Tibial artery (tissue), 4 donors: ENCODE results near the gene SLIT3.
"Not testable (repeated sequence)": the region's sequence is repeated elsewhere in the genome, so short reads cannot be mapped to it uniquely, and the experiment has no call there.

Experiments used
- DNase-seq, 2 donors: peaks; one replicate each; pipeline ENCODE4 v3.0.0-alpha.2; 2019
- H3K27ac ChIP-seq, 2 donors: fragments of 200-600 bp; sonication (generic) in 1 of 2; 1 replicate in 1 of 2; 2 replicates in 1 of 2; pipeline ENCODE4 v1.5.1; 2018 to 2019; ENCODE audit warnings: mild to moderate bottlenecking in 1 of 2
- H3K27me3 ChIP-seq, 2 donors: fragments of 200-600 bp; sonication (generic) in 1 of 2; one replicate each; pipeline versions ENCODE4 v1.5.1 to v1.6.0; 2016 to 2019
- H3K36me3 ChIP-seq, 3 donors: fragments of 200-600 bp; sonication (generic) in 2 of 3; one replicate each; pipeline ENCODE4 v1.5.1; 2016 to 2019; ENCODE audit warnings: mild to moderate bottlenecking in 2 of 3
- H3K4me1 ChIP-seq, 4 donors: fragments of 200-600 bp; sonication (generic) in 2 of 4; 1 replicate in 3 of 4; 2 replicates in 1 of 4; pipeline ENCODE4 v1.5.1; 2016 to 2019
- H3K4me3 ChIP-seq, 2 donors: fragments of 200-600 bp; sonication (generic) in 1 of 2; 1 replicate in 1 of 2; 2 replicates in 1 of 2; pipeline ENCODE4 v1.5.1; 2018 to 2019; ENCODE audit warnings: mild to moderate bottlenecking in 2 of 2
- H3K9me3 ChIP-seq, 3 donors: fragments of 200-600 bp; sonication (generic) in 1 of 3; one replicate each; pipeline ENCODE4 v1.5.1; 2016 to 2019
- CTCF ChIP-seq, 2 experiments: fragments of 200-600 bp in 1 of 2; fragments of 450-650 bp in 1 of 2; IDR thresholded peaks; one replicate each; pipeline ENCODE4 v1.5.1; 2017 to 2019; ENCODE audit warnings: antibody characterized with exemption in 2 of 2, mild to moderate bottlenecking in 1 of 2, moderate library complexity in 1 of 2
- intact Hi-C: fragments of 100-400 bp; cut with DNase I; formaldehyde crosslinking; loops from one replicate; pipeline ENCODE4 v1.15.0; 2023; ENCODE audit warnings: low total_unique reads

Gene SLIT3

GRCh38 chr5:169218176-169218575 lies 82.8 kb downstream of the SLIT3 start:
- no peak for DNase-seq
- H3K9me3 ChIP-seq, result no peaks in the 10 kb centered on the region
- no peak overlapping the region for H3K27ac ChIP-seq
- H3K4me3 ChIP-seq, result no peak overlapping the region
- no peaks in the 10 kb centered on the region for H3K27me3 ChIP-seq
- H3K4me1 ChIP-seq, result peaks cover 0 to 36% (median 12%) of the 10 kb centered on the region in 4 donors
- H3K36me3 ChIP-seq, result no peaks in the 10 kb centered on the region
- intact Hi-C loops, result no loop called here
- no peak for TF ChIP-seq CTCF (IDR thresholded peaks at IDR 0.05)

GRCh38 chr5:169216866-169217265 lies 84.1 kb downstream of the SLIT3 start:
- H3K4me3 ChIP-seq, result no peak overlapping the region
- no peak for TF ChIP-seq CTCF (IDR thresholded peaks at IDR 0.05)
- no peak overlapping the region for H3K27ac ChIP-seq
- H3K9me3 ChIP-seq, result no peaks in the 10 kb centered on the region
- DNase-seq, result no peak
- H3K4me1 ChIP-seq, result peaks cover 0 to 26% (median 7%) of the 10 kb centered on the region in 4 donors
- no peaks in the 10 kb centered on the region for H3K27me3 ChIP-seq
- H3K36me3 ChIP-seq, result no peaks in the 10 kb centered on the region
- intact Hi-C loops, result no loop called here

- intact Hi-C loops, result no loop called here
- Histone ChIP-seq H3K9me3 (no peaks in the 10 kb centered on the region), H3K27ac (no peak overlapping the region), H3K36me3 (no peaks in the 10 kb centered on the region), H3K27me3 (no peaks in the 10 kb centered on the region), H3K4me3 (no peak overlapping the region), H3K4me1 (peaks cover 0 to 8% (median 0%) of the 10 kb centered on the region in 4 donors)
- TF ChIP-seq CTCF (IDR thresholded peaks at IDR 0.05), result no peak
- DNase-seq, result no peak
Observed at GRCh38 chr5:169213479-169213878, 87.5 kb downstream of the SLIT3 start.

- H3K36me3 ChIP-seq, H3K9me3 ChIP-seq, H3K4me1 ChIP-seq, H3K4me3 ChIP-seq, DNase-seq, intact Hi-C loops, H3K27ac ChIP-seq, H3K27me3 ChIP-seq: not testable (repeated sequence)
Observed at GRCh38 chr5:169211761-169212160, 89.2 kb downstream of the SLIT3 start.

GRCh38 chr5:169204788-169205400 lies 96.0 kb downstream of the SLIT3 start:
- intact Hi-C loops, result no loop called here
- H3K9me3 ChIP-seq, result no peaks in the 10 kb centered on the region
- H3K36me3 ChIP-seq, result no peaks in the 10 kb centered on the region
- DNase-seq, result no peak
- TF ChIP-seq CTCF (IDR thresholded peaks at IDR 0.05), result no peak
- H3K27ac ChIP-seq, result no peak overlapping the region
- H3K27me3 ChIP-seq, result no peaks in the 10 kb centered on the region
- peaks cover 0 to 13% (median 6%) of the 10 kb centered on the region in 4 donors for H3K4me1 ChIP-seq
- H3K4me3 ChIP-seq, result no peak overlapping the region

GRCh38 chr5:169202969-169203368 lies 98.0 kb downstream of the SLIT3 start:
- intact Hi-C loops, result no loop called here
- H3K9me3 ChIP-seq, result no peaks in the 10 kb centered on the region
- DNase-seq, result no peak
- peaks cover 0 to 19% (median 6%) of the 10 kb centered on the region in 4 donors for H3K4me1 ChIP-seq
- peak overlapping the region in 1 of 2 donors; percentile 40 for H3K27ac ChIP-seq
- TF ChIP-seq CTCF (IDR thresholded peaks at IDR 0.05), result no peak
- H3K36me3 ChIP-seq, result no peaks in the 10 kb centered on the region
- no peak overlapping the region for H3K4me3 ChIP-seq
- H3K27me3 ChIP-seq, result no peaks in the 10 kb centered on the region
